ENCODE results near the gene GDI2.
"Not testable (repeated sequence)": the region's sequence is repeated elsewhere in the genome, so short reads cannot be mapped to it uniquely, and the experiment has no call there.

GDI2 gene

DNA sequence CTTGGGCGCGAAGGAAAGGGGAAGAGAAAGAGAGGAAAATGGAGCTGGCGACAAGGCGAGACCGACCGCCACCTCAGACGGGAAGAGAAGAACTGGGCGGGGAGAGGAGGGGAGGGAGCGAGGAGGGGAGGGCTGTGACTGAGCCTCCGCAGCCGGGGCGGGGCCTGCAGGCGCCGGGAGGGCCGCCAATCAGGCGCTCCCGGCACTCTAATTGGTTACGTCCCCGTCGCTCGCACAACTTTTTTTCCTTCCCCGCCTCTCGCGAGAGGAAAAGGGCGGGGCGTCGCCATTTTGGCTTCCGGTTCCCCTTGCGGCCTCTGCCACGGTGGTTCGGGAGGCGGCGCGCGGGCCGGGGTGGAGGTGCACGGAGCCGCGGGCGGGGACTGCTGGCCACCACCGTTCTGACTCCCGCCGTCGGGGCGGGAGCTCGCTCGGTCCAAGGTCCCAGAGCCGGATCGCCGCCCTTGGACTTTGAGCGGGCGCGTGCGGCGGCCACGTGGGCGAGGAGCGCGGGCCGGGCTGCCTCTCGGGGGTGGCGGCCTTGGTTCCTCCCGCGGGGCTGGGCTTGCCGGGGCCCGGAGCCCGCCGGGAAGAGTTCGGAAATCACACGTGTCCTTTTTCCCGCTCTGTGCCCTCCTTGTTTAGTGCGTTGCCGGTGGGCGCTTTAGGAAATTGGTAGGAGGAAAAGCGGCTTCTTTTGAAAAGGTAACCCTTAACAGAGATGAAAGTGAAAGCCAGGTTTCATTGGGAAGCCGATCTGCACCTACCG is at the start of gene GDI2:
TSS of gene GDI2 (minus strand) at position 94 of the 769 bp plus-strand sequence. CDS start 176 bp downstream, outside the sequence.
- DNase-seq (ENCODE audit: low spot score in 2 of 2): peak; percentile 95 to 99
- H3K4me3 Mint-ChIP-seq: peak within 1 kb of the TSS; percentile 82
- H3K9me3 Mint-ChIP-seq: no peaks in the 10 kb centered on the region
- H3K4me1 Mint-ChIP-seq: peaks cover 52% of the 10 kb centered on the region
- ATAC-seq: peak; percentile 96
- H3K36me3 Mint-ChIP-seq: peaks cover 53% of the 10 kb centered on the region
- peak within 1 kb of the TSS; percentile 90 for H3K27ac Mint-ChIP-seq

DNA sequence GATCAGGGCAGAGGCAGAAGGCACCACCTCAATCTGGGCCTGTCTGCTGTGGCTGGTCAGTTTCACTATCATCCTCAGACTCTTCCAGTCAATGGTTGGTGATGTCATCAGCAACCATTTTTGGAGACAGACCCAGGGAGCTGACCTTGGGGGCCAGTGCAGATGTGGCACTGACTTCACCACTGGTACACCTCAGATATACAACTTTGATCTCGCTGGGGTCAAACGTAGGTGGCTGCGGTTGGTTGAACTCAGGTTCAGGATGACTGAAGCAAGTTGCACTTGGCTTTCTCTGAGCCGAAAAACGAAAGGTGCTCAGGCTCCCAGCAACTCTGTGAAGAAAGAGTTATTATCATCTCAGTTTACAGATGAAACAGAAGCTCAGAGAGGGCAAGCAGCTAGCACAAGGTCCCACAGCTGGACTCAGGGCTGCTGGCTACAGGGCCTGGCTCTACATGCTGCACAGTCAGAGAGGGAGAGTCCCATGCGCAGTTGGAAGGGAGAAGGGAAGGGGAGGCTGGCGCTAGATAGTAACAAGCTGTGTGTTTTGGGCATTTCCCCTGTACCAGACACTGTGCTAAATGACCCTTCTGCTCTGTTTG is 49.2 kb upstream of the GDI2 start:
- peaks cover 8% of the 10 kb centered on the region for H3K4me1 Mint-ChIP-seq
- H3K36me3 Mint-ChIP-seq: no peaks in the 10 kb centered on the region
- no peak overlapping the region for H3K27ac Mint-ChIP-seq
- ATAC-seq: peak; percentile 92
- DNase-seq (ENCODE audit: low spot score in 2 of 2): no peak
- H3K4me3 Mint-ChIP-seq: no peak overlapping the region
- no peaks in the 10 kb centered on the region for H3K9me3 Mint-ChIP-seq

DNA sequence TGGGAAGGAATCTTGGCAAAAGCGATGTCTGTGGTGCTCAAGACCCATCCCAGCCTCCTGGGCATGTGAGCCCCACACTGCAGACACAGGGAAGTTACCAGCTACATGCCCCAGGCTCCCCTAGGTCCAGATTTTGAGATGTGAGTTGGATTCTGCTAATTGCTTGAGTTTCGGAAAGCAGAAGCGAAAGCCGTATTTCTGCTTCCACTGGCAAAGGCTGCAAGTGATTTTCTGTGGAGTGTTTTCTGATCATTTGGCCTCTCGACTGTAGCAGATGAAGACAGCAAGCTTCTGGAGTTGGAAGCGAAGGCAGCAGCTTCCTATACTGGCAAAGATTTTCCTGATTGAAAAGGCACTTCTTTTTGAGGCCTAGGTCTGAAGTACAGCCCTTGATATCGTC is 46.8 kb upstream of the GDI2 start:
- Mint-ChIP-seq H3K36me3 (no peaks in the 10 kb centered on the region), H3K4me1 (peaks cover 8% of the 10 kb centered on the region), H3K9me3 (no peaks in the 10 kb centered on the region), H3K27ac (no peak overlapping the region), H3K4me3 (no peak overlapping the region)
- ATAC-seq (no peak), DNase-seq (ENCODE audit: low spot score in 2 of 2) (no peak)

DNA sequence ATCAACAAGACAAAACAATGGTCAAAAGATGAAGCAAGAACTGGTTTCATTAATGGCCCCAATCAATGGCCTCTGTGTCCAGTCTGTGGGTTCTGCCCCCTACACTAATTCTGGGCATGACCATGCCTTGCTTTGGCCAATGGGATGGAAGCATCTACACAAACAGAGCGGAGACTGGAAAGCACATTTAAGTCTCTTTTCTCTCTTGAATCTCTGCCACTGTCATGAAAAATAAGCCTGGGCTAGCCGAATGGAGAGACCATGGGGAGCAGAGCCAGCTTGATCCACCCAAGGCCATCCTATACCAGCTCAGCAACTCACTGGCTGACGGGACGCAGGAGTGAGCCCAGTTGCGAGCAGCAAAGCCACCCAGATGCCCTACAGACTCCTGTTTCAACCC is 45.6 kb upstream of the GDI2 start:
- Mint-ChIP-seq H3K27ac (no peak overlapping the region), H3K9me3 (no peaks in the 10 kb centered on the region), H3K36me3 (no peaks in the 10 kb centered on the region), H3K4me3 (no peak overlapping the region), H3K4me1 (peaks cover 8% of the 10 kb centered on the region)
- ATAC-seq (no peak), DNase-seq (ENCODE audit: low spot score in 2 of 2) (no peak)

DNA sequence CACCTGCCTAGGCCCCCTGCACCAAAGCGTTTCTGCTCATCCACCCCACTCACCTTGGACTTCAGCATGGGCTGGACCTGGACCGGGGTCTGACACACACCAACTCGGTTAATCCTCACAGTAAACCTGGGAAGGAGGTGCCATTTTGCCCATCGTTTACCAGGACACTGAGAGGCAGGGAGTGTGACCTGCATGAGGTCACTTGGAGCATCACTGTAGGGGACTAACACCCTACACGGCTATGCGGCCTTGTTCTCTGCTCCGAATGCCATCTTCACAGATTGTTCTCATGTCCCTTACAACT is 43.4 kb upstream of the GDI2 start:
- H3K4me1 Mint-ChIP-seq: peaks cover 5% of the 10 kb centered on the region
- H3K9me3 Mint-ChIP-seq: no peaks in the 10 kb centered on the region
- DNase-seq (ENCODE audit: low spot score in 2 of 2): no peak
- H3K27ac Mint-ChIP-seq: no peak overlapping the region
- no peak overlapping the region for H3K4me3 Mint-ChIP-seq
- H3K36me3 Mint-ChIP-seq: no peaks in the 10 kb centered on the region
- no peak for ATAC-seq

DNA sequence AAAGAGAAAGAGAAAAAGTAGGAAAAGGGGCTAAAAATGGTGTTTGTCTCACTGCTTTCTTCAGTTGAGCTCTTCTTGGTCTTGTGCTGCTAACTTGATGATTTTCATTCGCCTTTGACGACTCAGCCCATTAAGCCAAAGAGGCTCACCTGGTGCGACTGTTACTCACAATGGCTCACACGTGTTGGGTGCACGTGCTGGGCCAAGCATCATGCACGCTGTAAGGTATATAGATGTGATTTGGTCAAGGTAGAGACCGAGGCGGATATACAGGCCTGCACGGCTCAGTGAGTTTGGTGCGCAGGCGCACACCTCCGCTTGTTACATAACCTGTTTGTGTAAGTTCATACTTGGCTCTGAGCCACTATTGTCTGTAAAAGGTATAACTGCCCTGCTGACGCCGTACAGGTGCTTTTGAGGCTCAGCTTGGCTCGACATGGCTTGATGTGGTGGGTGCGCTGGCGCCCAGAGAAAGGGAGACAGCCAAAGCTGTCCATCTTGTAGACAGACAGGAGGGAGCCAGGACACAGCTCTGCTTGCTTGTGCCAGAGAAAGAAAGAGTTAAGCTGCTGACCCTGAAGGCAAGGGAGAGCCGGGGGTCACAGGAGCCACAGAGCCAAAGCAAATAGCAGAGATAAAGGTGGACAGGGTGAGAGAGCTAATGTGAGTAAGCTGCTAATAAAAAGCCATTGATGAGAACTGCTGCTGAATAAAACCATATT is 42.9 kb upstream of the GDI2 start:
- Mint-ChIP-seq H3K36me3 (no peaks in the 10 kb centered on the region), H3K27ac (no peak overlapping the region), H3K9me3 (no peaks in the 10 kb centered on the region), H3K4me1 (peaks cover 5% of the 10 kb centered on the region), H3K4me3 (no peak overlapping the region)
- DNase-seq (ENCODE audit: low spot score in 2 of 2) (no peak), ATAC-seq (no peak)

DNA sequence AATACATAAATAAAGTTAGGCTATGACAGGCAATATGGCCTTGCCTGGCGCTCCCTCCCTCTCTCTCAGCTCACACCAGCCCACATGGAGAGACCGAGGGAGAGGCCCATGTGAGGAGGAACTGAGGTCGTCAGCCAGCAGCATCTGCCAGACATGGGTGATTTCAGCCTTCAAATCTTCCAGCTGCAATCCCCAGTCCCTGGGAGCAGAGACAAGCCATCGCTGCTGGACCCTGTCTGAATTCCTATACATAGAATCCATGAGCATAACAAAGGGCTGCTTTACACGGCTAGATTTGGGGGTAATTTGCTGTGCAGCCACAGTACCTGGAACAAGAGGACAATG is 40.9 kb upstream of the GDI2 start:
- ATAC-seq (no peak), DNase-seq (ENCODE audit: low spot score in 2 of 2) (no peak)
- Mint-ChIP-seq H3K4me3 (no peak overlapping the region), H3K9me3 (no peaks in the 10 kb centered on the region), H3K36me3 (no peaks in the 10 kb centered on the region), H3K27ac (no peak overlapping the region), H3K4me1 (peaks cover 5% of the 10 kb centered on the region)

DNA sequence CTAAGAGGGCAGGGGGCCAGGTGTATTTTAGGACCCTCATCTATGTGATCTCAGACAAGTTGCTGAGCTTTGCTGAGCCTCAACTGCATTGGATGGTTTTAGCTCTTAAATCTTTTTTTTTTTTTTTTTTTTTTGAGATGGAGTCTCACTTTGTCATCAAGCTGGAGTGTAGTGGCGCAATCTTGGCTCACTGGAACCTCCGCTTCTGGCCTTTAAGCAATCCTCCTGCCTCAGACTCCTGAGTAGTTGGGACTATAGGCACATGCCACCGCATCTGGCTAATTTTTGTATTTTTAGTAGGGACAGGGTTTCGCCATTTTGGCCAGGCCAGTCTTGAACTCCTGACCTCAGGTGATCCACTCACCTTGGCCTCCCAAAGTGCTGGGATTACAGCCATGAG is 33.4 kb upstream of the GDI2 start:
- DNase-seq (ENCODE audit: low spot score in 2 of 2); H3K4me3 Mint-ChIP-seq; ATAC-seq; H3K9me3 Mint-ChIP-seq; H3K36me3 Mint-ChIP-seq: not testable (repeated sequence)
- peak overlapping the region; percentile 93 for H3K27ac Mint-ChIP-seq
- peaks cover 17% of the 10 kb centered on the region for H3K4me1 Mint-ChIP-seq

DNA sequence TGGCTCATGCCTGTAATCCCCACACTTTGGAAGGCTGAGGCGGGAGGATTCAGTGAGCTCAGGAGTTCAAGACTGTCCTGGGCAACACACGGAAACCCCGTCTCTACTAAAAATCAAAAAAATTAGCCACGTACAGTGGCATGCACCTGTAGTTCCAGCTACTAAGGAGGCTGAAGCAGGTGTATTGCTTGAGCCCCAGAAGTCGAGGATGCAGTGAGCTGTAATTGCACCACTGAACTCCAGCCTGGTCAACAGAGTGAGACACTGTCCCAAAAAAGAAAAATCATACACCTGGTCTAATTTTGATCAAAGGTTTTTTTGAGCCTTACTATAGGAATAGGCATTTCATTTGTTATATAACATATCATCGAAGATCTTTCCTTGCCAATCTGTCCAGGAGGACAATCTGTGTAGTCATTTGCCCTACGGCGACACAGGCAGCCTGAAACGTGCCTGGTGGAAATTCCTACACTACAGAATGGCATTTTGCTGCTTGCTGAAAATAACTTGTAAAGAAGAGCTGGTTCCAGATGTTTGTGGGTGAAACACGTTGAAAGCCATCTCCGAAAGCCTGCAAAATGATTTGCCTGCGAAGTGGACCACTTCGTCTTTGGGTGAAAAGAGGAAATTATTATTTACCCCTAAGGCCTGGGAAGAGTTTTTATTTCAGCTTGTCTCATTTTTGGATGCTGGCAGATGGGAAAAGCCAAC is 31.3 kb upstream of the GDI2 start:
- DNase-seq (ENCODE audit: low spot score in 2 of 2) (no peak), ATAC-seq (no peak)
- H3K4me1 Mint-ChIP-seq: peaks cover 17% of the 10 kb centered on the region
- H3K9me3 Mint-ChIP-seq: no peaks in the 10 kb centered on the region
- no peak overlapping the region for H3K4me3 Mint-ChIP-seq
- peak overlapping the region; percentile 36 for H3K27ac Mint-ChIP-seq
- peaks cover 9% of the 10 kb centered on the region for H3K36me3 Mint-ChIP-seq

DNA sequence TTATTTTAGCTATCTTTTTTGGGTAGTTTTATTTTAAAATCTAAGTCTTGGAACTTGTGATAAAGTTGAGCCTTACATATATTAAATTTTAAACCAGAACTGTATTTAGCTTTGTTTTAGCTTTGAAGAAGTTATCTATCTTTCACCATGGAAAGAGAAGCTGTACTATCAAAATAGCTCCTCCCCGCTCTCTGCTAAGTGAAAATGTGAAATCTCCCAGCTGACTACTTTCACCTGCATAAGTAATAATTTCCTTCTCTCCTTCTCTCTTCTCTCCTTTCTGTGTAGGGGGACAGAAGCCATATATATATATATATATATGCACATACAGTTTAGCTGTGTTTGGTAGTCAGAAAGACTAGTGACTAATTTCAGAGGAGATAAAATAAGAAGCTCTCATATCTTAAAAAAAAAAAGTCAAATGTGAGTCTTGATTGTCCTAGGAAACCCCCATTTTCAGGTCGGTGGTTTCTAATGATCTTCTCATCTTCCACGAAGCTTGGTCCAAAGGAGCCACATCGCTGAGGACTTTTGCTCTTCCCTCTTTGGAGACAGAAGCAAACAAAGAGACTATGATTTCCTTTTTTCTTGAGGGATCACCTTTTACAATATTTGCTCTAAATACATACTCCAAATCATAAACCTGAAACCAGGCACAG is 30.6 kb upstream of the GDI2 start:
- ATAC-seq (peak; percentile 67), DNase-seq (ENCODE audit: low spot score in 2 of 2) (no peak)
- Mint-ChIP-seq H3K27ac (peak overlapping the region; percentile 36), H3K4me1 (peaks cover 17% of the 10 kb centered on the region), H3K36me3 (peaks cover 9% of the 10 kb centered on the region), H3K9me3 (no peaks in the 10 kb centered on the region), H3K4me3 (no peak overlapping the region)

DNA sequence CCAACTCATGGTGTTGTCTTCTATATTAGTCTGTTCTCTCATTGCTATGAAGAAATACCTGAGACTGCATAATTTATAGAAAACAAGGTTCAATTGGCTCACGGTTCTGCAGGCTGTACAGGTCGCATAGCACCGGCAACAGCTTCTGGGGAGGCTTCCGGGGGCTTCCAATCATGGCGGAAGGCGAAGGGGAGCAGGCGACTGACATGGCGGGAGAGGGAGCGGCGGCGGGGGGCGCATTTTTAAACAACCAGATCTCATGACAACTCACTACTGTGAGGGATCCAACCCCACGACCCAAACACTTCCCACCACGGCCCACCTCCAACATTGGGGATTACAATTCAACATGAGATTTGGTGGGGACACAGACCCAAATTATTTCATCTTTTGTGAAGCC is 28.7 kb upstream of the GDI2 start:
- peaks cover 17% of the 10 kb centered on the region for H3K4me1 Mint-ChIP-seq
- H3K4me3 Mint-ChIP-seq: no peak overlapping the region

DNA sequence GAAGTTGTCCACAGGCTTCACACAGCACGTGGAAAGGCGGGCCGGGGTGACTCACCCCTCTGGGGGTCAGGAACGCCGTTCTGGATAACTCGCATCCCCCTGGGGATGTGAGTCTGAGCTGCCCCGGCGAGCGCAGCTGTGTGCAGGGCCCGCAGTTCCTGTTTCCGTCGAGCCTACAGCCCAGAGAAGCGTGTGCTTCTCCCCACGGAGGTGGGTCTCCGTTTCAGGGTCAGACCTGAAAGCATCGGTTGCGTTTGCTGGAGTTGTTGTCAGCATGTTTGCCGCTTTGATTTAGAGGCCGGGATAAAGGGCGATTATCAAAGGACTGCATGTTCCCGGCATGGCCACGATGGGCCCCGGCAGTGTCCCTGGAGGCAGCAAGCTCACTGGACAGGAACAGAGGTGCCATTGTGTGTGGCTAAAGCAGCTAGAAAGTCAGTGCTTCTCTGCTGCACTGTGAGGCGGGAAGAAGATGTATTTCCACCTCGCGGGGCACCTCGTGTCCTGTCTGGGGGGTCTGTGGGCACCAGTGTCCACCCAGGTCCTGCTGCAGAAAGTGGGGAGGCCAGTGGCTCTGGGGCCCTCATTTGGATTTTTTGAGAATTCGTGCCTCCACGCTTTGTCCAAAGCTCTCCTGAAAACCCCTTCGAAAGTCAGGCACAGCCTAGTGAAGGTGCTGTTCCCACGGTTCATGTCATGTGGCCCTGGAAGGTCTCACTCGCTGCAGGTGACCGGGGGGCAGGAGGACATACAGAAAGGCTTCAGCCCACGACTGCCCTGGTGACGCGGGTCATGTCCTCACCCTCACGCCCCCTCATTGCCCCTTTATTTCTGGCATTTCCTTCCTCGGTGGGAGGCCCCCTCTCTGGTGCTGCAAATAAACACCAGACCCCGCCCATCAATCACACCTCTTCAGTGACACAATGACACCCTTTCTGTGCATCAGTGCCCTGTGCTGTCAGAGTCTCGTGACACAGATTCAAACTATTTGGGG is 27.4 kb upstream of the GDI2 start:
- Mint-ChIP-seq H3K4me1 (peaks cover 9% of the 10 kb centered on the region), H3K9me3 (no peaks in the 10 kb centered on the region), H3K4me3 (no peak overlapping the region), H3K27ac (peak overlapping the region; percentile 32), H3K36me3 (no peaks in the 10 kb centered on the region)
- DNase-seq (ENCODE audit: low spot score in 2 of 2) (no peak), ATAC-seq (peak; percentile 57)

More for the DNA sequence above, 28.7 kb upstream of the GDI2 start:
- ATAC-seq: no peak
- Mint-ChIP-seq H3K27ac (no peak overlapping the region), H3K36me3 (peaks cover 9% of the 10 kb centered on the region), H3K9me3 (no peaks in the 10 kb centered on the region)
- DNase-seq (ENCODE audit: low spot score in 2 of 2): no peak

DNA sequence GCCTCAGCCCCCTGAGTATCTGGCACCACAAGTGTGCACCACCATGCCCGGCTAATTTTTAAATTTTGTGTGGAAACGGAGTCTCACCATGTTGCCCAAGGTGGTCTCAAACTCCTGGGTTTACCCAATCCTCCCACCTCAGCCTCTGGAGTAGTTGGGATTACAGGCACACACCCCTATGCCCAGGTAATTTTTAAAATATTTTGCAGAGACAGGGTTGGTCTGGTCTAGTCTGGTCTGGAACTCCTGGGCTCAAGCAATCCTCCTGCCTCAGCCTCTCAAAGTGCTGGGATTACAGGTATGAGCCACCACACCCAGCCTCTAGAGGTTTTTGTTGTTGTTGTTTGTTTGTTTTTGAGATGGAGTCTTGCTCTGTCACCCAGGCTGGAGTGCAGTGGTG is 22.9 kb upstream of the GDI2 start:
- ATAC-seq; H3K9me3 Mint-ChIP-seq; H3K36me3 Mint-ChIP-seq; H3K4me3 Mint-ChIP-seq; H3K4me1 Mint-ChIP-seq; DNase-seq (ENCODE audit: low spot score in 2 of 2); H3K27ac Mint-ChIP-seq: not testable (repeated sequence)

DNA sequence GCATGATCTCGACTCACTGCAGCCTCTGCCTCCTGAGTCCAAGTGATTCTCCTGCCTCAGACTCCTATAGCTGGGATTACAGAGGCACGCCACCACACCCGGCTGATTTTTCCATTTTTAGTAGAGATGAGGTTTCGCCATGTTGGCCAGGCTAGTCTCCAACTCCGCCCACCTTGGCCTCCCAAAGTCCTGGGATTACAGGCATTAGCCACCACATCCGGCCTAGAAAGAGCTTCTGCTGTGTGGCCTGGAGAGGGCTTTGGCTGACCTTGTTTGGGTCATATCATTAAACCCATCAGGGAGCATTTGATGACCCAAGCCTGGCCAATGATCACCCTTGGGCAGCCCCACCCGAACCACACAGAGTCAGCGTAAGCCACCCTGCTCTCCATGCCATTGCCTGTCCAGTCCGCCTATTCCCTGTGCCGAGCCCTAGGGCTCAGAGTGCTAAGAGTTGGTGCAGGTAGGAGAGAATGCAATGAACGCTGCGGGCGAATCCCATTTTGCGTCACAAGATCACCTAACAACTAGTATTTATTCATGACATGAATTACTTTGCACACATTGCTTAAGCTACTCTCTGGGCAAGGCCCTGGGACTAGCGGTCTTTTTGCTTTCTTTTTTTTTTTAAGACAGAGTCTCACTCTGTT is 22.3 kb upstream of the GDI2 start:
- DNase-seq (ENCODE audit: low spot score in 2 of 2) (no peak), ATAC-seq (no peak)
- H3K4me1 Mint-ChIP-seq: no peaks in the 10 kb centered on the region
- H3K4me3 Mint-ChIP-seq: no peak overlapping the region
- no peaks in the 10 kb centered on the region for H3K36me3 Mint-ChIP-seq
- no peaks in the 10 kb centered on the region for H3K9me3 Mint-ChIP-seq
- no peak overlapping the region for H3K27ac Mint-ChIP-seq
